Kidney glomerular epithelial cell (primary cell): ENCODE results near the gene SRPK2.
"Not testable (repeated sequence)": the region's sequence is repeated elsewhere in the genome, so short reads cannot be mapped to it uniquely, and the experiment has no call there.

Experiments used
- DNase-seq: peaks from one replicate; lab custom pipeline; 2025; lab: John Stamatoyannopoulos, UW

The SRPK2 gene

GRCh38 chr7:105267244-105267643 is 121.5 kb downstream of the SRPK2 start:
- no peak for DNase-seq

- no peak for DNase-seq
Observed at GRCh38 chr7:105264707-105265106, 124.0 kb downstream of the SRPK2 start.

GRCh38 chr7:105261689-105262088 is 127.0 kb downstream of the SRPK2 start:
- no peak for DNase-seq

DNA sequence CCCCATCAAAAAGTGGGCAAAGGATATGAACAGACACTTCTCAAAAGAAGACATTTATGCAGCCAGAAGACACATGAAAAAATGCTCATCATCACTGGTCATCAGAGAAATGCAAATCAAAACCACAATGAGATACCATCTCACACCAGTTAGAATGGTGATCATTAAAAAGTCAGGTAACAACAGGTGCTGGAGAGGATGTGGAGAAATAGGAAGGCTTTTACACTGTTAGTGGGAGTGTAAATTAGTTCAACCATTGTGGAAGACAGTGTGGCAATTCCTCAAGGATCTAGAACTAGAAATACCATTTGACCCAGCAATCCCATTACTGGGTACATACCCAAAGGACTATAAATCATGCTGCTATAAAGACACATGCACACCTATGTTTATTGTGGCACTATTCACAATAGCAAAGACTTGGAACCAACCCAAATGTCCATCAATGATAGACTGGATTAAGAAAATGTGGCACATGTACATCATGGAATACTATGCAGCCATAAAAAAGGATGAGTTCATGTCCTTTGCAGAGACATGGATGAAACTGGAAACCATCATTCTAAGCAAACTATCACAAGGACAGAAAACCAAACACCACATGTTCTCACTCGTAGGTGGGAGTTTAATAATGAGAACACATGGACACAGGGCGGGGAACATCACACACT is 128.4 kb downstream of the SRPK2 start:
- not testable (repeated sequence) for DNase-seq

GRCh38 chr7:105258919-105259318 is 129.8 kb downstream of the SRPK2 start:
- DNase-seq = not testable (repeated sequence)

DNA sequence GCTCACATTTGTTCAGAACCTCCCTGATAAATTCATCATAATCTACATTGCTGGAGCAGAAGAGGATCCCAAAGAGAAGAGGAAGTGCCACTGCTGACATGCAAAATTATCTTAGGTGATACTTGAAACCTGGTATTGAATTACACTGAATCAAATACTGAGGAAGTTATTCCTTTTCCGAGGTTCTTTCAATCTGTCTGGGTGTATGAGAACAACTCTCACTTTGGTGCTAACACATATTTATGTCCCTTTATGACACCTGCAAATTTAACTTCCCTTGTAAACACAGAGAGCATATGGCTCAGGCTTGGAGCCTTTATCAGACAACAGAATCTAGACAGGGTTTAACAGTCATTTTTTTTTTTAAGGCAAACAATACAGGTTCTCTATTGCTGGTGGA is 131.4 kb downstream of the SRPK2 start:
- DNase-seq = no peak

DNA sequence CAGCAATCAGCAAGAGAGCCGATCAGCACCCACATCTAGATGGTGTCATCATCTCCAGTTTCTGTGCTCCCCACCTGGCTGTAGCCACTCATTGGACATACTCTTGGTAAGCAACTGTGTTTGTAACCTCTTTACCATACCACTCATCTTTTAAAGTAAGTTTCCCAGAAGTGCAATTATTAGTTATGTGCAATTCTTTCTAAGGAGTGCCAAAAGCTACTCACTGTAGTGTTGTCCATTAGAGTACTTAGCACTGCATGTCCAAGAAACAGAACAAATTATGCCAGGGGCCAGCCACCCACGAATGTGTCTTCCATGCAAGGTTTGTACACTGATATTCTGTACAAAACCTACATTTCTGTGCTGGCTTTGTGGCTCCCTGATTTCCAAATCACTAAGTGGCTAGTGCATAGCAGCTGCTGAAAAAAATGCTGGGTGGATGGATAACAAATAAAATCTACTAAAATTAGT is 131.9 kb downstream of the SRPK2 start:
- DNase-seq = no peak

GRCh38 chr7:105250706-105251105 is 138.0 kb downstream of the SRPK2 start:
- no peak for DNase-seq

GRCh38 chr7:105250239-105250638 is 138.5 kb downstream of the SRPK2 start:
- DNase-seq = no peak

DNA sequence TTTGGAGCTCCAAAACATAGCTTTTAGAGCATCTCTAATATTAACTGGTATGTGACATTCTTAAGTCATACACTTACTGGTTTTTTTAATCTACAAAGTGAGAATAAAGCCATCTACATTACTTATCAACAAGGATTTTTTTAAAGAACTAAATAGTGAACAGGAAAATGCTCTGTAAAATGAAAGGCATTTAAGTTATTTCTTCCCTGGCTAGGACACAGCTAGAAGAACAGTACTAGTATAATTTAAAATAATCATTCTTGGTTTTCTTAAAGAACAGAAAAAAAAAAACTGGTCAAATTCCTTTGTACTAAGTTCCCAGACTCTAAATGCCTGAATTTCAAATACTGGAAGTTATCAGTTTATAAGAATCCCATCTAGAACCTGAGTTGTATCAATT is 139.5 kb downstream of the SRPK2 start:
- no peak for DNase-seq

DNA sequence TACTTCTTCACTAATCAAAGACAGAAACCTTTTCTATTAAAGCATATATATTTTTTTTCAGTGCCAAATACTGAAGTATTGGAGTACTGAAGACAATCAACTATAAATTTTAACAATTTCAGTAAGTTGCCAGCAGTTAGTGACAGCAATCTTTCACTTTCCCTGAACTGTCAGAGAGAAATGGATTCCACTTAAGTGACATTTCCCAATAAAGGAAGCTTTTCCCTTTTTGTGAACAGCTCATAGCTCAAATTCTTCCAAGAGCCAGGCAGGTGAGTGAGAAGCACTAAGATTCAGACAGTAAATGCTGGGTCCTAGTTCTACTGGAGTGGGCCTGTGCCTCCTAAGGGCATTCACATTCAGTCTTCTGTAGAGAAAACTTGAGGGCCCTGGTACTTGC is 142.0 kb downstream of the SRPK2 start:
- DNase-seq = no peak

DNA sequence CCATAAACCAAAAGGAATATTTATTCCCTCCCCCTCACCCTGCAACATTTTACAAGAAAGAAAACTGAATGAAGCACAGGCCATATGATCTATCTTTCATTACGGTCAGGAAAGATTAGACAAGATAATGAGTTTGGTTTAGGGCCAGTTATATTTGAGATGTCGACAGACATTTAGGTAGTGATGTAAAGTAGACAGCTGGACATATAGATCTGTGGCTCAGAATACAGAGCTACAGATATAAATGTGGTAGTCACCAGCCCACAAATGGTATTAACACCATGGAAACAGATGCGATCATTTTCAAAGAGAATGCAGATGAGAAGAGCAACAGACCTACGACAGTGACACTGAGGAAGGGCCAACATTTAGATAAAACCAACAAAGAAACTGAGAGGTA is 142.5 kb downstream of the SRPK2 start:
- no peak for DNase-seq

DNA sequence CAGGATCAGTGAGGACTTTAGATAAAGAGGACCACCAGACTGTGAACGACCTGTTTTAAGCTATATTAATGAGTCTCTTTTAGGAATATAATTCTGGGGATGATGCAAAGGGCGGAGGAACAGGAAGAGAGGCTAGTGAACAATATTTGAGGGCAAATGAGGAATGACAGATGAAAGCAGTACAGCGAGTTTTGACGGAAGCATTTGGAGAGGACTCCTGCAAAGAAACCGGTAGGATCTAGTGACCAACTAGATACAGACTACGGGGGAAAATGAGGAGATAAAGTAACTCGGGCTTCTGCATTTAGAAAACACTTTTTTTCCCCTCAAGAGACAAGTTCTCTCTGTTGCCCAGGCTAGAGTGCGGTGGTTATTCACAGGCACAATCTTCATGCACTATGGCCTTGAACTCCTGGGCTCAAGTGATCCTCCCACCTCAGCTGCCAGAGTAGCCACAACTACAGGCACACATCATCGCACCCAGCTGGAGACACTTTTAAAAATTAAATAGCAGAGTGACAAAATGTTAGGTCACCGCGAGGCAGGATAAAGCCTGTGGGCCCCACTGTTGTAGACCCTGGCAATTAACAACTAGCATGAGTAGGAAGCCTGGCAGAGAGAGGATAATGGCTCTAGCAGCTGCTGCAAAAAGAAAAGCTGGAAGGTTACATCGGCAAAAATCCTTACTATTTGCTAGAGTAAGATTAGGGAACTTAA is 143.2 kb downstream of the SRPK2 start:
- peak; percentile 30 for DNase-seq

DNA sequence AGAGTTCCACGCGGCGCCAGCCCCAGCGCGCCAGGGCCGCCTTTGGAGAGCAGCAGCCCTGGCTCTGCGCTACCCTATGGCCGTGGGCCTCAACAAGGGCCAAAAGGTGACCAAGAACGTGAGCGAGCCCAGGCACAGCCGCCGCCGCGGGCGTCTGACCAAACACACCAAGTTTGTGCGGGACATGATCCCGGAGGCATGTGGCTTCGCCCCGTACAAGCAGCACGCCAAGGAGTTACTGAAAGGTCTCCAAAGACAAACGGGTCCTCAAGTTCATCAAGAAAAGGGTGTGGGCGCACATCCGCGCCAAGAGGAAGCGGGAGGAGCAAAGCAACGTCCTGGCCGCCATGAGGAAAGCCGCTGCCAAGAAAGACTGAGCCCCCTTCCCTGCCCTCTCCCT is 144.1 kb downstream of the SRPK2 start:
- DNase-seq = no peak

DNA sequence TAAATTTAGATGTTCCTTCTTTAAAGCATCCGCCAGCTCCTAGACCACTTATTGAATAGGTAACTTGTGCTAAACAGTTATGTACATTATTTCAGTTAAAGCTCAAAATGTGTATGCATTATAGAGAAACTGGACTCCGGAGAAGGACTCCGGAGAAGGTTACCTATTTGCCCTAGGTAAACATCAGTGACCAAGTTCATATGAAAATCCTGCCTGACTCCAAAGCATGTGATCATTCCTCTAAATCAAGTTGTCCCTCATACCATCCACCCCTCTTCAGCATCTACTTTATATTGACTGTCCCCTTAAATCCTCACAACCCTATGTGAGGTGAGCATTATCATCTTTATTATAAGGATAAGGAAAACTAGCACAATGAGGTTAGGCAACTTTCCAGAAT is 147.5 kb downstream of the SRPK2 start:
- DNase-seq = no peak

DNA sequence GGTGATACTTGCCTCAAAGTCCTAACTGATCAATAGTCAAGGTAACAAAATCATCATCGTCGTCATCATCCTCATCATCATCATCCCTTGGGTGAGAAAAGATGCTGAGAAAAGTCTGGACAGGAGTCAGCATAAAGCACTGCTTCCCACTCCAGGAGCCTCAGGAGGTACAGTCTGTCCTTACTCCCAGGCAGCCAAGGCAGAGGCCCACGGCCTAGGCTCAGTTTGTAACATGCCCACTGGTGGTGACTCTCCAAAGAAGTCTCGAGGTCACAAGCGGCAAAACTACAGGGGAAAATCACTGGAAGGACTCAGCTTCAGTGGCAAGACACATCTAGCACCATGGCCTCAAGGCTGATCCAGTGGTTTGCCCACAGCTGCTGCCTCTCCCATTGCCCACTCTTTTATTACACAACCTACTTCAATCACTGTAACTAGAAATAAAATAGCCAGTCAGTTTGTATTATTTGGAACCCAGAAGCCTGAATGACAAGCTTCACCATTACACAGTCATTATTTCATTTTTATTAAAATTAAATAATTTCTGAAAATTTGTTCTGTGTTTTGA is 150.4 kb downstream of the SRPK2 start:
- no peak for DNase-seq

- no peak for DNase-seq
Observed at GRCh38 chr7:105234886-105235285, 153.8 kb downstream of the SRPK2 start.

DNA sequence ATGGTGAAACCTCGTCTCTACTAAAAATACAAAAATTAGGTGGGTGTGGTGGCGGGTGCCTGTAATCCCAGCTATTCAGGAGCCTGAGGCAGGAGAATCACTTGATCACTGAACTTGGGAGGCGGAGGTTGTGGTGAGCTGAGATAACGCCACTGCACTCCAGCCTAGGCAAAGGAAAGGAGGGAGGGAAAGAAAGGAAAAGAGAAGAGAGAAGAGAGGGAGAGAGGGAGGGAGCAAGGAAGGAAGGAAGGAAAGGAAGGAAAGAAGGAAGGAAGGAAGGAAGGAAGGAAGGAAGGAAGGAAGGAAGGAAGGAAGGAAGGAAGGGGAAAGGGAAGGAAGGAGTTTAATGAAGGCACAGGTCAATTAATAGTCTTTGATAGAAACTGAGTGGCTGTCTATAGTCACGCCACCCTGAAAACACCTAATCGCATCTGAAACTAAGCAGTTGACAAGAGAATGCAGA is 155.9 kb downstream of the SRPK2 start:
- DNase-seq = not testable (repeated sequence)

DNA sequence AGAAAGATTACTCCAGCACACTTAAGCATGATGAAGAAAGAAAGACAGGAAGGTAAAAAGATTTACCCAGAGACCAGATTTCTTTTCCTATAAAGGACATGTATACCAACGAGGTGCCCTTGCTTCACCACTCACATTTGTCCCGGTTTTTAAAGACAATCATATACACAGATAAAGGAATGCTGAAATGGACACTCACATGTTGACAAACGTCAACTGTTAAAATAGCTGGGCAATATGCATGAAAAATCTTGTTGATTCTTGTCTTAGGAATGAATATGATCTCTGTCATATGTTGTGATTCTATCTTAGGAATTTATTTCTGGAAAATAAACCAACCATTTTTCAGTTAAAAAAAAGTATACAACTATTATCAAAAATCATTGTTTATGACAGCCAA is 158.2 kb downstream of the SRPK2 start:
- no peak for DNase-seq

DNA sequence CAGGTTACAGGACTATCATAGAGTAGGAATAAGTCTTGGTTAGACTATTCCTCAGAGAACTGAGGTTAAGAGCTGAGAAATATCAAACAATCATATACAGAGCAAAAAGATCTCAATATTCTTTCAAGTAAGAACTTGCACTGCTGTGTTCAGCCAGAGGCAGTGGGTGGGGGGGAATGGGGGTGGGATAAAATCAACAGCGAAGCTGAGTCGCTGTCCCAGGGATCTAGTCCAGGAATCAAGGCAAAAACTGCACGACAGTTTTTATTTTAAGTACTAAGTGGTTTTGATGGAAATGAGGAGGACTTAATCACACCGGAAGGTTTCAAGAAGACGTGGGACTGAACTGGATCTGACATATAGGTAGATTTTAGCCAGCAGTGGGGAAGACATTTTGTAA is 159.1 kb downstream of the SRPK2 start:
- no peak for DNase-seq

GRCh38 chr7:105228555-105228954 is 160.2 kb downstream of the SRPK2 start:
- no peak for DNase-seq

GRCh38 chr7:105227391-105227790 is 161.3 kb downstream of the SRPK2 start:
- DNase-seq = no peak
